Left ventricle myocardium superior (tissue), 1 donor: Measurements from ENCODE around the gene ADAM19. TPM values are rescaled to one million over a fixed set of nuclear protein-coding genes. Genes with fewer than 3 reads are reported as not detected.

Experiments
- ATAC-seq: fragments of 200-7000 bp; cut with Tn5 transposase; one replicate; pipeline ENCODE4 v1.9.1; 2020; ENCODE audit warnings: mild to moderate bottlenecking, moderate library complexity
- DNase-seq: peaks from one replicate; pipeline ENCODE4 v3.0.0-alpha.2; 2020
- intact Hi-C: fragments of 100-400 bp; cut with micrococcal nuclease; formaldehyde crosslinking; loops from one replicate; pipeline ENCODE4 v1.11.0; 2022
- total RNA-seq: library from RNA; stranded (reverse); fragmentation: NEBNext Ultra II Directional; extraction: Animal tissue kit (Norgen Biotek cat#: 25700); gene quantifications from one replicate; pipeline ENCODE4 v1.2.1, GENCODE V29; 2021
- donor health status: DM: no; HTN: yes; CAD: no; lungs with severe emphysema.

ADAM19 gene
- total RNA-seq, 1 donor from 2014 or later = 9.3 TPM

DNA sequence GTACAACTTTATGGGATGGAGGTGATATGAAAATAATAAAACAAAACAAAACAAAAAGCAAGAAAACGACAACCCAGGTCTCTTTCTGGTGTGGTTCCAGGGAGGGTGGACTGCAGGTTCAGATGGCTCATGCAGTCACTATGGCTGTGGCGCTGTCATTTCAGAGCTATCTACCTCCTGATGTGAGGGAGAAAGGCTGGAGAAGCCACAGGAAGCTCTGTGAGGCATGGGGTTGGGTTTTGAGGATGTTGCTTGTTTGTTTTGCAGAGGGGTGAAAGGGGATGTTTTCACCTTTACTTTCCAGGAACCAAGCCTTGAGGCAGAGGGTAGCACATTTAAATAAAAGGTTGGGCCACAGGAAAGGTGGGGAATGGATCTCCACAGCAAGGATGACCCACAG, 96.8 kb downstream of the ADAM19 start:
- intact Hi-C loops = no loop called here

DNA sequence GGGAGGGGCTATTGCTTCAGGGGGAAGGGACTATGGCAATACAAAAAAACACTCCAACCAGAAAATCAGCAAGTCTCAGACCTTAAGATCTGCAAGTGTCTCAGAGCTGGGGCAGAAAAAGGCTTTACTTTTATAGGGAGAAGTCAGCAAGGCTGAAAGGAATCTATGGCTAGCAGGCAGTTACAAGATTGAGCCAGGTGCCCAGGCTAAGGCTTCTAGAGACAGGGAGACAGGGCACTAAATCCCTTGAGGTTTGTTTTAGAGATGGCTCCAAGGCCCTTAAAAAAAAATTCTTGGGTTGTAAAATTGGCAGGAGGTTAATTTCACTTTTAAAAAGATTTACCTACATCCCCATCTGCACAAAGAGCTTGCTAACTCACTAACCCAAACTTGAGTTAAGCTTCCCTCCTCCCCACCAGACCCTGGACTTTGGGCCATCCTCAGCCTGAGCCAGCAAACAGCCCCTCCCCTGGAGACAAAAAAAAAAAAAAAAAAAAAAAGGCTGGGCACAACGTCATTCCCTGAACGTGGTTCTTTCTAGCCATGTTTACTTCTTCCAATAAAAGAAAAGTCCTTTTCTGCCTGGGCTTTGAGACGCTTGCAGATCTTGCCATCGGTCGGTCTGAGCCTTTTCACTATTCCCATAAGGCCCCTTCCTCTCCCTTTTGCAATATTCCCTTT, 97.6 kb downstream of the ADAM19 start:
- no peak for DNase-seq
- ATAC-seq = no peak
- intact Hi-C loops = no loop called here

More for the DNA sequence above, 96.8 kb downstream of the ADAM19 start:
- DNase-seq = no peak
- no peak for ATAC-seq

DNA sequence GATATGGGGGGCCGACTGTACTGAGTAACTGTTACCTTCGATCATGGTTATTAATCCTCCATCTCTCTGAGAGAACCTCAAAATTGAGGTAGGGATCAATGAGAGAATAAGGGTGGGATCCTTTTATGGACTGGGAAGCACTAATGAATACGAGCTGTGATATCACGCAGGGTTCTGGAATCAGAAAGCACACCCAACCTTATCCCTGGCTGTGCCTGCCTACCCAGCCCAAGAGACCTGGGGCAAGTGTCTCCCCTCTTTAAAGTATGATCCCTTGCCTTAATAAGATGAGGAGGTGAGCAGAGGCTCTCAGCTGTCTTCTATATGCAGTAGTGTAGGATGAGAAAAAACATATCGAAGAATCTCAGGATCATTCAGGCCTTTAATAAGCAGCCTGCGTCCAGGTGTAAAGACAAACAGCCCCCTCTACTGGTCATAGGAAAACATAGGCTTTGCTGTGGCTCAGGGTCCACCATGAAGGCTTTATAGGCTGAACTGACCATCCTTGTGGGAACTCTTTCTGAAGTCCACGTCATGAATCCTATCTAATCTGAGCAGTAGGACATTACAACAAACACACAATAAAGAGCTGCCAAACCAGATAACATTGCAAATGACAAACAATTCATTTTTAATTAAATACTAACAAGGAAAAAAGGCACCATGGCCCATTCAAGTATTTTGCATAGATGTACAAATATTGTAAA, 98.7 kb downstream of the ADAM19 start:
- ATAC-seq (peak; percentile 66), DNase-seq (no peak)
- intact Hi-C loops = no loop called here

GRCh38 chr5:157475432-157475831, 100.1 kb downstream of the ADAM19 start:
- intact Hi-C loops = no loop called here
- no peak for ATAC-seq
- DNase-seq = no peak

DNA sequence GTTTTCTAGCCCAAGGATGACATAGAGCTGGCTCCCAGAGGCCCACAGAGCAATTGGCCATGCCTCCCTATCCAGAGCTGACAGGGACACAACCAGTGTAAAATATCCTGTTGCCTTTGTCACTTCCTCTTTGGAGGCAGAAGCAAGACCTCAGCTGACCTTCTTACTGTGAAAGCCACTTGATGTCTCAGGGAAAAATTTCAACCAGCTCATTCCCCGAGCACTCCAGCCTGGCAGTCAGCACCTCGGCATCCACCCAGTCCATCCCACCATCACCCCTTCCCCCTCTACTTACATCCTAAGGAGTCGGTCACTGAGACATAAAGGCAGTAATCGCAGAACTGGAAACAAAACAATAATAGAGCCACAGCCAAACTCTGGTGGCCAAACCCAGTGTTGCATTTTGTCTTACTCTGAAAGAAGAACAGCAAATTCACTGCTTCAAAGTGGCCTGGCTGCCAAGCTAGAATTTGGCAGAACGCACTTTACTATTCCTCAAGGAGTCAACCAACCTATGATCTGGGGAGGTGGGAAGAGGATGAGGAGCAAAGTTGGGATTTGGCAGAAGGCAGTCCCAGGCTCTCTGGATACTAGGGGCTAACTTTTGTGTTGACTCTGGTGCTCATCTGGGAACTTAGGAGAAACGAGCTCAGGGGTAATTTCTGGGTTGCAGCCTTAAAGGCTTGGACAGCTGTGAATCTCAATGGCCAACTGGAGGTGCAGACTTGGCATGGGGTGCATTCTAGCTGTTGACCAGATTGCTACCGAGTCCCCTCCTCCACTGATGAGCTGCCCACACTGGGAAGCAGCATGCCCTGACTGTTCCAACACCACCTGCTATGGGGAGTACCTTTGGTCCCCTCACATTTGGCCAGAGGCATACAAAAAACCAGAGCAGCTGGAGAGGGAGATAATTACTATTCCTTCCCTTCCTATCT, 101.9 kb downstream of the ADAM19 start:
- peak; percentile 63 for ATAC-seq
- intact Hi-C loops = no loop called here
- no peak for DNase-seq

DNA sequence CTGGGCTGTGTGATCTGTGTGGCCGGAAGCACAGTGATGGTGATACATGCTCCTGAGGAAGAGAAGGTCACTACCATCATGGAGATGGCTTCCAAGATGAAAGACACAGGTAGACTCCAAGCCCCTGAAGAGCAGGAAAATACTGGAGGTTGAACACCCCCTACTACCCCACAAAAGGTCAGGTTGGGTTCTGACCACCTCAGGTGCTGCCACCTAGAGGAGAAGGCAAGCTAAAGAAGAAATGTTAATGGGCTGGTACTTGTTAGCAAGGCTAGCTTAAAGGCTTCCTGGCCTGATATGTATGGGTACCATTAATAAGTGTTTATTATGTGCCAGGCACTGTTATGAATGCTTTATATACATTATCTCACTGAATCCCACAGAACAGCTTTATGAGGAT, 103.9 kb downstream of the ADAM19 start:
- ATAC-seq (no peak), DNase-seq (no peak)
- intact Hi-C loops = no loop called here

- DNase-seq (no peak), ATAC-seq (no peak)
- intact Hi-C loops = no loop called here
Observed at GRCh38 chr5:157470631-157471030, 104.9 kb downstream of the ADAM19 start.

DNA sequence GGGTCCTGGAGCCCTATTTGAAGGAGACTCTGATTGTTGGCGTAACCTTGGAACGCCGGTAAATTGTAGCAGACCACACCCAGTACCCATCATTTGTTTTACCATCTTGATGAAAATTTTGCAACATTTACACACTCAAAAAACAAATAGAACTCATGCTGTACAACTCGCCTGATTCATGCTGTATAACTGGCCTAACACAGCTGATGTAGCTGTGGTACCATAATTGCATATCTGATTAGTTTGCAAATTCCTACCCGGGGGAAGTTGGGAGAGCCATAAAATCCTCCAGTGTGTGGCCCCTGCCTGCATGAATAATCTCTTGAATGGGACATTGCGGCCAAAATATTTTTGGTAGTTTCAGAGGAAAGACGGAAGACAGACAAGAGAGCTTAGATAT, 105.9 kb downstream of the ADAM19 start:
- no peak for ATAC-seq
- no peak for DNase-seq
- intact Hi-C loops = no loop called here

GRCh38 chr5:157469073-157469472, 106.5 kb downstream of the ADAM19 start:
- intact Hi-C loops = no loop called here
- ATAC-seq = no peak

DNA sequence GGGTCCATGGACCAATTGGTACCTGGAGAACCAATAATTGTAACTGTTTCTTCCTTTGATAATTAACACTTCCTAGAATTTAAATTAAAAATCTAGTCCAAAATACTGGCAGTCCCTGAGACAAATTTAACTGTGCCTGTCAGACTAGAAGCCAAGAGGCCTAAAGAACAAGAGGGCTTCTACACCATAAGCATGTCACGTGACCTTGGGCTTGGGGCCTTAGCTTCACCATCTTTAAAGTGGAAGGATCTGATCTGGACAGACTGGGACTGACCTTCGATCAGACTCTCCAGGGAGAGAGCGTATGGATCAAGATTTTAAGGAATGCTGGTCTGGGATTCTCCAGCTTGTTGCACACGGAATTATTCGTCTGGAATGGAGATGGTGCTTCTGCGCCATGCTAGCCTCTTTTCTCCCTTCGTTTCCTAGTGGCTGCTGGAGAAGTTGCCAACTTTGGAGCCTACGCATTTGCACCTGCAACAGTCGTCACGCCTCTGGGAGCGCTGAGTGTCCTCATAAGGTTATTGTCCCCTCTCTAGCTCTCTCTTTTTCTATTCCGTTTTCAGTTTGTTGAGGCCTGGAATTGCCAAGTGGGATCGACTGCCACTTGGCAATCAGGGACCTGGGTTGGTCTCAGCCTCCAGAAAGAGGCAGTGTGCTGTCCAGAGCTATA, 107.1 kb downstream of the ADAM19 start:
- no peak for ATAC-seq
- intact Hi-C loops = no loop called here
- DNase-seq = no peak

More at GRCh38 chr5:157469073-157469472, 106.5 kb downstream of the ADAM19 start:
- DNase-seq = no peak

- intact Hi-C loops = no loop called here
- ATAC-seq = peak; percentile 77
- no peak for DNase-seq
Observed at GRCh38 chr5:157464519-157465171, 110.9 kb downstream of the ADAM19 start.

DNA sequence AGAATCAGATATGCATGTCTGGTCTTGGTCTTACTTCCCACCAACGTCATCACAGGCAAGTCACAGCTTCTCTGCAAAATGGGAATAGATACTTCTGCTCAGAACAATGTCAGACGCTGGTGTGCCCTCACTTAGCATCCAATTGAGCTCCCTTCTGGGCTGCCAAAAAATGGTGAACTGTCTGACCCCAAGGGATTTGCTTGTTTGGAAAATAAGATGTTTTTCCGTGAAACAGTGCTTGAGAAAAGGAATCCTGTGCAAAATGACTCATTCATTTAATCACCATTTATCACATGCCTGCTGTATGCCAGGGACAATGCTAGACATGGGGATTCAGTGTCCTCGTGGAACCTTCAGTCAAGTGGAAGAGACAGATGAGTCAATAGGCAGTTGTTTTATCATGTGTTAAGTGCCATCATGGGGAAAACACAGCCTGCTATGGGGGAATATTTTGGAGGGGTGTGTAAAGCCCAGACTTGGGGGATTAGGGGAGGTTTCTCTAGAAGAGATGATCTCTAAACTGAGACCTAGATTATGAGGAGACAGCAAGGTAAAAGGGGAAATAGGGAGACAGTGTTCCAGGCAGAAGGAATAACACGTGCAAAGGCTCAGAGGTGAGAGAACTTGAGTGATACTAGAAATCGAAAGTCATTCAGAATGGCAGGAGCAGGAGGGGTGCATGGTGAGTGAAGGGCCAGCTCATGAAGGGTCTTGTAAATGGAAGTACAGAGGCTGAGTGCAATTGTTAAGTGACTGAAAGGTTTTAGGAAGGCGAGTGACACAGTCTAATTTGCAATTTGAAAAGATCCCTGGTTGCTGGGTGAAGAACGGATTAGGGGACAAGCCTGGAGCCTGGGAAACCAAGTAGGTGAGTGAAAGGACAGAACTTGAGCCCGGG, 111.7 kb downstream of the ADAM19 start:
- ATAC-seq (peak; percentile 66), DNase-seq (no peak)
- intact Hi-C loops = no loop called here

- intact Hi-C loops = no loop called here
- ATAC-seq (no peak), DNase-seq (no peak)
Observed at GRCh38 chr5:157463081-157463480, 112.5 kb downstream of the ADAM19 start.

DNA sequence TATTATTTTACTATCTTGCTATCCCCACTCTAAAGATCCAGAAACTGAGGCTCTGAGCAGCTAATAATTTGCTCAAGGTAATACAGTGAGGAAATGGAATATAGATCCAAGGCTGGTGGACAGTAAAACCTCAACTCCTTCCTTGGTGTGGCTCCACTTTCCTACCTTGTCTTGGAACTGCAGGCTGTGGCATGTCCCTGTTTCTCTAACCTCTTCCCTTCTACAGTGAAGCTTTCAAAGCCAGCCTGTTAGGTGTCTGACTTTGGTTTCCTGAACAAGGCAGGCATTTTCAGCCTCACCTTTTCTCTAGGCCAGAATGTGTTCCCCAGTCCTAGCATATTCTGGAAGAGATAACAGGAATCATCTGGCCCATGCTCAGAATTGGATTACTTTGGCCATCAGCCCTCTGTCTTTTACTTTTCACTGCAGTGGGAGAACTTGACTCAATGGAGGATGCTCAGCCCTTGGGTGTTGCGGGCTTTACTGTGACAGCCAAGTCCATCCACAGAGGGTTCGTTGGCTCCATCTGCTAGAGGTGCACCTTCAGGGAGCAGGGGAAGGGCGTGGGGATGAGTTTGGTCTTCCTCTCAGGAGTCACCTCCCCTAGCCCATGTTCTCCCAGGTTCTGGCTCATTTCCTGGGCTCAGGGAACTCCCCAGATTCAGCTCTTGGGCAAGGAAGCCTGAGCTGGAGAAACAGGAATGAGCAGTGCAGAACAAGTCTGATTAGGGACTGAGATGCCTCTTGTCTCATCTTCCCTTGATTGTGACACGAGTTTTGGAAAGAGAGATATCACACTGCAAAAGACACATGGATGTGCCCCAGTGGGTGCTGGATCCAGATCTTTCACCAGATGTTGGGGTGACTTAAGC, 114.4 kb downstream of the ADAM19 start:
- intact Hi-C loops = no loop called here
- no peak for ATAC-seq
- no peak for DNase-seq

GRCh38 chr5:157459715-157460599, 115.6 kb downstream of the ADAM19 start, which contains the start of gene NIPAL4:
Gene NIPAL4 (plus strand): TSS chr5:157460213. CDS start chr5:157460321, 108 bp downstream.
- DNase-seq = peak; percentile 38
- ATAC-seq = peak; percentile 37
- intact Hi-C loops = no loop called here

GRCh38 chr5:157458835-157459234, 116.7 kb downstream of the ADAM19 start:
- ATAC-seq = no peak
- intact Hi-C loops = no loop called here
- no peak for DNase-seq
